ENCODE measurements around the gene OR7A5. TPM values are rescaled to one million over a fixed set of nuclear protein-coding genes. Genes with fewer than 3 reads are reported as not detected.

OR7A5 gene
- total and polyA plus RNA-seq, 2 of the 8 experiments (the other 6 are each of a cell fraction or from before 2014, with no cell fraction given), result not detected

- no peak overlapping the region for H3K56ac ChIP-seq (replicated peaks; ENCODE audit: insufficient read length, low read depth, low read length)
- H3K9ac ChIP-seq (replicated peaks in 1 of 4; ENCODE audit: extremely low read depth in 1 of 4, low read depth in 3 of 4, low read length in 3 of 4), result no peak overlapping the region
- H2AK5ac ChIP-seq (ENCODE audit: low read depth, low read length), result no peak overlapping the region
- no peak overlapping the region for H4K91ac ChIP-seq (replicated peaks; ENCODE audit: insufficient read length, low read length)
- no peaks in the 10 kb centered on the region for H3K36me3 ChIP-seq (ENCODE audit: control insufficient read depth in 2 of 4, insufficient read depth in 4 of 4, low read length in 3 of 4)
- H2BK5ac ChIP-seq (ENCODE audit: low read depth, low read length), result no peak overlapping the region
- H2BK120ac ChIP-seq (replicated peaks; ENCODE audit: low read depth, low read length), result no peak overlapping the region
- DNase-seq (ENCODE audit: low read depth in 1 of 2, low spot score in 2 of 2) (no peak), FAIRE-seq (no peak)
- H4K8ac ChIP-seq (ENCODE audit: extremely low read depth, insufficient read depth, low read length), result no peak overlapping the region
- POLR2A ChIA-PET (ENCODE audit: partially characterized antibody), result no interaction called here
- no peak overlapping the region for H3K4me3 ChIP-seq (ENCODE audit: extremely low read depth in 1 of 4, insufficient read depth in 2 of 4, low read depth in 3 of 4, low read length in 4 of 4)
- no peak overlapping the region for H4K5ac ChIP-seq (ENCODE audit: insufficient read length, low read depth, low read length)
- TF ChIP-seq PHF8 (conservative IDR thresholded peaks at IDR 0.05; ENCODE audit: low read depth, low read length), result no peak
- CTCF ChIA-PET (ENCODE audit: partially characterized antibody), result no interaction called here
- H3K9me3 ChIP-seq (ENCODE audit: insufficient read depth in 2 of 2, low read depth in 1 of 2, low read length in 1 of 2), result peaks cover 37 to 43% of the 10 kb centered on the region in 2 experiments
- WGBS, 2 experiments (ENCODE audit: extremely low coverage in 1 of 2, insufficient coverage in 1 of 2, insufficient read length in 1 of 2, insufficient replicate concordance in 2 of 2, low coverage in 1 of 2, low lambda C conversion rate in 2 of 2, missing lambda C conversion rate in 1 of 2), result 44% methylated on average over 3 of the region's 3 CpGs; no CpG with 5 or more reads in 1 of the 2 experiments
- H3K79me1 ChIP-seq (ENCODE audit: low read depth, low read length), result no peaks in the 10 kb centered on the region
- no peaks in the 10 kb centered on the region for H3K23me2 ChIP-seq (ENCODE audit: low read depth, low read length)
- no peak overlapping the region for H3K4ac ChIP-seq (replicated peaks; ENCODE audit: insufficient read length, low read depth, low read length)
- H2BK20ac ChIP-seq (ENCODE audit: low read length), result no peak overlapping the region
- H2BK15ac ChIP-seq (ENCODE audit: low read length), result no peak overlapping the region
- no peaks in the 10 kb centered on the region for H4K20me1 ChIP-seq (replicated peaks in 1 of 2; ENCODE audit: control insufficient read depth in 1 of 2, insufficient read depth in 2 of 2, low read length in 2 of 2)
- H2BK12ac ChIP-seq (ENCODE audit: low read depth, low read length), result no peak overlapping the region
- no peak overlapping the region for H3K18ac ChIP-seq (ENCODE audit: extremely low read depth, low read length)
- no peak overlapping the region for H3K4me2 ChIP-seq (ENCODE audit: insufficient read depth in 1 of 2, low read depth in 2 of 2, low read length in 2 of 2)
- no peaks in the 10 kb centered on the region for H3K27me3 ChIP-seq (replicated peaks in 1 of 4; ENCODE audit: control insufficient read depth in 3 of 4, extremely low read depth in 1 of 4, insufficient read depth in 3 of 4, low read length in 3 of 4)
- no peaks in the 10 kb centered on the region for H3K4me1 ChIP-seq (replicated peaks in 1 of 4; ENCODE audit: control insufficient read depth in 3 of 4, insufficient read depth in 4 of 4, low read length in 3 of 4)
- no peak overlapping the region for H3K27ac ChIP-seq (ENCODE audit: low read depth, low read length)
- no peak overlapping the region for H2AFZ ChIP-seq (ENCODE audit: low read length)
- H3K23ac ChIP-seq (ENCODE audit: insufficient read length), result no peak overlapping the region
- H3K79me2 ChIP-seq (ENCODE audit: control insufficient read depth in 1 of 2, insufficient read depth in 2 of 2, low read length in 2 of 2), result no peaks in the 10 kb centered on the region
- H3K14ac ChIP-seq (ENCODE audit: insufficient read length), result no peak overlapping the region
These were observed 17.9 kb downstream of the OR7A5 start for GRCh38 chr19:14817052-14817451.
